HG03442 (cell line): ENCODE results near the gene PATE4.

Experiments
- ATAC-seq: cut with Tn5 transposase; IDR thresholded peaks from one replicate; pipeline ENCODE4 v1.9.1; 2021; ENCODE audit warnings: mild to moderate bottlenecking, moderate library complexity; ENCODE audit not compliant: unreplicated experiment

The PATE4 gene

DNA sequence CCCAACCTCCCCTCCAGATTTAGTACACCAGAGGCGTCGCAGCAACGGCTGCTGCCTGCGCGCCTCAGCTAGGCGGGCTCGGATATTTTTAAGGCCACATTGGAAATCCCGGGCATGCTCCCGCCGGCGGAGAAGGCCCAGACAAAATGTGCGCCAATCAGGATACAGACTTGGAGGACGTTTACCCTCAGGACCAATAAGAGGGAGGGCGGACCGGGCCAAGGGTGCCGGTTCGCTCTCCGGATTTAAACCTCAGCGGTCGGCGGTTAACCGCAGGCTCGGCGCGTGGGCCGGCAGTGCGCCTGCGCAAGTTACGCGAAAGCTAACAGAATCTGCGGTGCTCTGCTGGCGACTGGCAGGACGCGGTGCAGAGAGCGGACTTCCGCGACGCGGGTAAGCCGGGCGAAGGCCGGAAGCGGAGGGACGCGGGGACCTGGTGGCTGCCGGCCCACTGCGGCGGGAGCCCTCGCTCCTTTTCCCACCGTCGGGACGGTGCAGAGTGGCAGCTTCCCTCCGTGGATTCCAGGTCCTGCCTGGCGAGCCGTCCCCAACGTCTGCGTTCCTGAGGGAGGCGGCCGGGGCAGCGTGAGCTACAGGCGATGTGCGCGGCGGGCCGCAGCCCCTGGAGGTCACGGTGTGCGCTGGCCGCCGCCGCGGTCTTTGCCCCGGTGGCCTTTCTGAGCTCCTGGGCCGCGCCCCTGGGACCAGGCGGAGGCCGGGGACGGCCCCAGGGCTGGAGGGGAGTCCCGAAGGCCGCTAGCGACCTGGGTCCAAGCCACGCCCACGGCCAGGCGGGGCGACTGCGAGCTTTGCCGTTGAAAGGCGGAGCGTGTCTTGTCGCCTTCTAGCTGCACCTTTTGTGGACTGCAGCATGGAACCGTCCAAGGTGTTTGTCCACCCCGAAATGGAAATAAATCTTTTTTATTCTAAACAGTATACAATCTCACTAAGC lies 54.5 kb downstream of the PATE4 start, which contains the start of gene HYLS1:
Gene HYLS1, plus strand, starts transcription at position 296 of the 952 bp plus-strand sequence. CDS start 11,701 bp downstream, outside the sequence.
- ATAC-seq = peak; percentile 82
